ENCODE data around the gene UGT1A7.
"Not testable (repeated sequence)": the region's sequence is repeated elsewhere in the genome, so short reads cannot be mapped to it uniquely, and the experiment has no call there.

The UGT1A7 gene

GRCh38 chr2:233712611-233713261, 31.0 kb downstream of the UGT1A7 start, which contains the start of gene UGT1A5:
Gene UGT1A5, plus strand, starts transcription at chr2:233712907. Its CDS starts 85 bp downstream, at chr2:233712992.
- DNase-seq (ENCODE audit: low spot score) = no peak

GRCh38 chr2:233713262-233713615, 31.5 kb downstream of the UGT1A7 start:
- no peak for DNase-seq (ENCODE audit: low spot score)

- no peak for DNase-seq (ENCODE audit: low spot score)
Measured at GRCh38 chr2:233714121-233714520, 32.4 kb downstream of the UGT1A7 start.

GRCh38 chr2:233718552-233718951, 36.9 kb downstream of the UGT1A7 start, which contains the start of gene UGT1A4:
Gene UGT1A4, plus strand, starts transcription at chr2:233718736. Its CDS starts 85 bp downstream, at chr2:233718821.
- DNase-seq (ENCODE audit: low spot score) = no peak

- DNase-seq (ENCODE audit: low spot score) = no peak
Measured at GRCh38 chr2:233728723-233729301, 47.1 kb downstream of the UGT1A7 start, which contains the start of gene UGT1A3. Gene UGT1A3, plus strand, starts transcription at chr2:233729042. Its CDS starts 85 bp downstream, at chr2:233729127.

- not testable (repeated sequence) for DNase-seq (ENCODE audit: low spot score)
Measured at GRCh38 chr2:233736868-233737653, 55.4 kb downstream of the UGT1A7 start.

GRCh38 chr2:233740870-233741269, 59.2 kb downstream of the UGT1A7 start:
- DNase-seq (ENCODE audit: low spot score) = no peak

- DNase-seq (ENCODE audit: low spot score) = no peak
Measured at GRCh38 chr2:233743464-233744259, 62.0 kb downstream of the UGT1A7 start.

GRCh38 chr2:233745073-233745755, 63.5 kb downstream of the UGT1A7 start:
- DNase-seq (ENCODE audit: low spot score) = no peak

GRCh38 chr2:233745838-233746237, 64.1 kb downstream of the UGT1A7 start:
- DNase-seq (ENCODE audit: low spot score) = not testable (repeated sequence)

- no peak for DNase-seq (ENCODE audit: low spot score)
Measured at GRCh38 chr2:233746475-233747282, 65.0 kb downstream of the UGT1A7 start.

GRCh38 chr2:233747283-233747544, 65.5 kb downstream of the UGT1A7 start:
- DNase-seq (ENCODE audit: low spot score) = no peak

- not testable (repeated sequence) for DNase-seq (ENCODE audit: low spot score)
Measured at GRCh38 chr2:233750689-233751088, 69.0 kb downstream of the UGT1A7 start.

- DNase-seq (ENCODE audit: low spot score) = not testable (repeated sequence)
Measured at GRCh38 chr2:233751212-233752009, 69.7 kb downstream of the UGT1A7 start.

- DNase-seq (ENCODE audit: low spot score) = no peak
Measured at GRCh38 chr2:233754872-233755611, 73.3 kb downstream of the UGT1A7 start.

GRCh38 chr2:233756429-233757081, 74.9 kb downstream of the UGT1A7 start:
- no peak for DNase-seq (ENCODE audit: low spot score)

GRCh38 chr2:233758141-233758540, 76.4 kb downstream of the UGT1A7 start:
- no peak for DNase-seq (ENCODE audit: low spot score)

GRCh38 chr2:233758849-233759248, 77.1 kb downstream of the UGT1A7 start:
- DNase-seq (ENCODE audit: low spot score) = no peak

- no peak for DNase-seq (ENCODE audit: low spot score)
Measured at GRCh38 chr2:233760043-233760442, 78.3 kb downstream of the UGT1A7 start, which contains the start of gene UGT1A1. Gene UGT1A1, plus strand, starts transcription at chr2:233760270. Its CDS starts 18 bp downstream, at chr2:233760288.
